ENCODE data around the gene EDEM2. TPM values are rescaled to one million over a fixed set of nuclear protein-coding genes. Genes with fewer than 3 reads are reported as not detected.
A peak's percentile ranks its signal among the peaks of the same experiment; 100 is the strongest.
"Not testable (repeated sequence)": the region's sequence is repeated elsewhere in the genome, so short reads cannot be mapped to it uniquely, and the experiment has no call there.

The EDEM2 gene
- total RNA-seq, 2 donors from 2014 or later: 12.2 to 17.1 TPM

DNA sequence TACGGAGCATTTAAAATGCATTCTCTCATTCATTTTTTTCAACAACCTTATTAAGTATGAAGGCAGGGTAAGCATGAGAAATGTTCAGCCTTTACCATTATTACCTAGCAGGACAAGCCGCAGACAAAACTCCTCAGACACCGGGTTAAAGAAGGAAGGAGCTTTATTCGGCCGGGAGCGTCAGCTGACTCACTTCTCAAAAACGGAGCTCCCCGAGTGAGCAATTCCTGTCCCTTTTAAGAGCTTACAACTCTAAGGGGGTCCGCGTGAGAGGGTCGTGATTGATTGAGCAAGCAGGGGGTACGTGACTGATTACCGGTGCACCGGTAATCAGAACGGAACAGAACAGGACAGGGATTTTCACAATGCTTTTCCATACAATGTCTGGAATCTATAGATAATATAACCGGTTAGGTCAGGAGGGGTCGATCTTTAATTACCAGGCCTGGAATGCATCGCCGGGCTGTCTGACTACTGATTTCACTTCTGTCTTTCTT is 487 bp upstream of the EDEM2 start:
- H3K36me3 Mint-ChIP-seq: peaks cover 15 to 23% of the 10 kb centered on the region in 2 donors
- H3K9me3 Mint-ChIP-seq: not testable (repeated sequence)
- H3K27ac Mint-ChIP-seq: peak overlapping the region; percentile 97 to 98
- ATAC-seq (peak; percentile 4 to 23), DNase-seq (ENCODE audit: low spot score in 2 of 2) (peak in 1 of 2 donors; percentile 20)

DNA sequence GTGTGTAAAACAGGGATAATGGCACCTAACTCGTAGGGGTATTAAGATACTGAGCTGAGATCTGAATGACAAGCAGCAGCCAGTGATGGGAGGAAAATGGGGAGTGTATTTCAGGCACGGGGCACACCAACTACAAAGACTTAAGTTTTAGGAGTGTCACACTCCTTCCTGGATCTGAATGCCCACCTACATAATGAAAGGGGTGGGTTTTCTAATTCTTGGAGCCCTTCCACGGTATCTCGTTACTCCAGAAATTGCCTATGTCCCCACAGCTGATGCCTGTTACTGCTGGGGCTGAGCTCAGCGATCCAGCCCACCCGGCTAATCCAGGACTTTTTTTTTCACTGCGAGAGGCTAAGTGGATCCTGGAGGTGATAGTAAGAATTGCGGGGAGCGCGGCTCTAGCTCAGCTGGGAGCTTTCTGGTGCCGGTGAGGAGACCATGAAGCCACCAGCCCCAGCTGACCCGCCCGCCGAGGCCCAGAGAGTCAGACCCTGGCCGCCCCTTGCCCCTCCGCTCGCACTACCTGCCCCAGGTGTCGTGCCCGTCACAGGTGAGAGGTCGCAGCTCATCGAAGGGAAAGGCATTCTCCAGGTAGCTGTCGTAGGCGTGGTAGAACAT is 727 bp downstream of the EDEM2 start:
- Mint-ChIP-seq H3K27ac (peak overlapping the region; percentile 97 to 98), H3K36me3 (peaks cover 15 to 24% of the 10 kb centered on the region in 2 donors), H3K9me3 (no peaks in the 10 kb centered on the region)
- ATAC-seq (peak; percentile 12 to 35), DNase-seq (ENCODE audit: low spot score in 2 of 2) (peak in 1 of 2 donors; percentile 15)

DNA sequence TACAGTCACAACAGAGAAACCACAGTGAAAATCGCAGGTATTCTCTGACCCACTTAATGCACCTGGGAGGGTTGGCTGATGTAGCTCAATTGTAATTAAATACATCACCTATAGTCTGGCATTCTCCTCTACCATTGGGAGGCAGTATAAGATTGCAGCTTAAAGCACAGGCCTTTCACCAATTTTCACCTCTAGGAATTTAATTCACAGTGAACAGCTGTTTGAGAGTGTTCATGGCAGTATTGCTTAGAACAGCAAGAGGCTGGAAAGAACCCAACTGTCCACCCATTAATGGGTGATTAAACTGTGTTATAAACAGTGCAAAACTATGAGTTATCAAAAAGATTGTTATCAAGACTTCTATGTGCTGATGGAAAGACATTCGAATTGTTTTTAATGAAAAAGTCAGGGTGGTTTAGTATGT is 2.0 kb downstream of the EDEM2 start:
- ATAC-seq (peak in 1 of 2 donors; percentile 56), DNase-seq (ENCODE audit: low spot score in 2 of 2) (peak in 1 of 2 donors; percentile 38)
- Mint-ChIP-seq H3K9me3 (no peaks in the 10 kb centered on the region), H3K36me3 (peaks cover 15 to 27% of the 10 kb centered on the region in 2 donors), H3K27ac (no peak overlapping the region)

DNA sequence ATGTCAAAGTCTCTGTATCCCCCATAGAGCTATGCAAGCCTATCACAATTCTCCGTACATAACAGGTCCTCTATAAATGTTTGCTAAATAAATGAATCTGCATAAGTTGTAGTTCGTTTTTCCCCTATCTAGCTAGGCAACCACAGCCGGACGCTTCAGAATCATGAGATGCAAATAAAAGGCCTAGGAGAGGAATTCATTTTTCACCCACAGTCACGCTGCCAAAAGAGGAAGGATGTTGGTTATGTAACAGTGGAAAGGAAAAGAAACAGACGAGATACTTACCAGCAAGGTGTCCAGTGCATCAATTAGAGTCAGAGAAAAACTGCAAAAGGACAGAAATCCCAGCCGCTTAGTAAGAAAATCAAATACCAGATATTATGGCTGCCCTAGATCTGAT is 2.4 kb downstream of the EDEM2 start:
- Mint-ChIP-seq H3K9me3 (no peaks in the 10 kb centered on the region), H3K36me3 (peaks cover 15 to 27% of the 10 kb centered on the region in 2 donors), H3K27ac (no peak overlapping the region)
- no peak for DNase-seq (ENCODE audit: low spot score in 2 of 2)
- no peak for ATAC-seq

DNA sequence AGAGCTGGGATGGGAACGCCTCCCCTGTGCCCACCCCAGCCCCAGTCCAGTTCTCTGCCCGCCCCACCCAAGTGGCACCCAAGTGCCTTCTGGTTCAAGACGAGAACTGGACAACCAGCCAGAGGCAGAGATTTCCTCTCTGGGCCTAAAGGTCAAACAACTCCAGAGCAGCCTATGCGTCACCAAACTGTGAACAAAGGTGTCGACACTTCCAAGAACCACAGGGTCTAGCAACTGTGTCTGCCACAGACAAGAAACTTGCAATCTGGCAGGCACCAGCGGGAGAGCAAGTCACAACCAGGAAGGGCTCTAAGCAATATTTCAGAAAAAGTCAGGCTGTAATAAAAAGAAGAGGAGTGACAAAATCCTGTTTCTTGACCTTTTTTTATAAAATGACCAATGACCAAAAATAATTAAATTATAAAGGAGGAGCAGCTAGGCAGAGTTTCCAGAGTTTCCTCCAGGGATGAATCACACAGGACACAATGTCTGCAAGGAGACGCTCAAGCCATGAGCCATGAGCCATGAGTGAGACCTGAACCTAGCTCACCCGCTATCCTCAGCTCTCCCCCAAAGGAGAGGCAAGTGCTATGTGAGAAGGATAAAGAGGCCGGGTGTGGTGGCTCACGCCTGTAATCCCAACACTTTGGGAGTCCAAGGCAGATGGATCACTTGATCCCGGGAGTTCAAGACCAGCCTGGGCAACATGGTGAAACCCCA is 11.1 kb downstream of the EDEM2 start:
- no peaks in the 10 kb centered on the region for H3K9me3 Mint-ChIP-seq
- H3K36me3 Mint-ChIP-seq: peaks cover 0 to 4% of the 10 kb centered on the region in 2 donors
- no peak for DNase-seq (ENCODE audit: low spot score in 2 of 2)
- no peak for ATAC-seq
- H3K27ac Mint-ChIP-seq: peak overlapping the region in 1 of 2 donors; percentile 65

DNA sequence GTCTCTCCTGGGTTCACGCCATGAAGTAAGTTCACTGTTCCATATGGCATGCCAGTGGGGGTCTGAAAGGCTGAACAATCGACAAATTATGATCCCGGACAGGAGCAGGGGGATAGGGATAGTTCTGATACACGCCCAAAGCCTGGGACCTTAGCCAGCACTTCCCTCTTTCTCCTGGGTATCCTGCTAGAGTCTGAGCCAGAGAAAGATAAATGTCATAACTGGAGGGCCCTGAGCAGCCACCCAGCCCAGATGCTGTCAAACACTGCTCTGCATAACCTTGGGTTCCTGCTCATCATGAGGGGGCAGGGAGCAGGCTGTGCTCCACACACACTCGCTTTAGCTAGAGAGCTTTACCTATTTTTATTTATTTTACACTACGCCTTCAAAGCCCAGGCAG is 12.3 kb downstream of the EDEM2 start:
- ATAC-seq (no peak), DNase-seq (ENCODE audit: low spot score in 2 of 2) (no peak)
- H3K27ac Mint-ChIP-seq: peak overlapping the region; percentile 65 to 76
- H3K36me3 Mint-ChIP-seq: peaks cover 0 to 4% of the 10 kb centered on the region in 2 donors
- H3K9me3 Mint-ChIP-seq: no peaks in the 10 kb centered on the region

DNA sequence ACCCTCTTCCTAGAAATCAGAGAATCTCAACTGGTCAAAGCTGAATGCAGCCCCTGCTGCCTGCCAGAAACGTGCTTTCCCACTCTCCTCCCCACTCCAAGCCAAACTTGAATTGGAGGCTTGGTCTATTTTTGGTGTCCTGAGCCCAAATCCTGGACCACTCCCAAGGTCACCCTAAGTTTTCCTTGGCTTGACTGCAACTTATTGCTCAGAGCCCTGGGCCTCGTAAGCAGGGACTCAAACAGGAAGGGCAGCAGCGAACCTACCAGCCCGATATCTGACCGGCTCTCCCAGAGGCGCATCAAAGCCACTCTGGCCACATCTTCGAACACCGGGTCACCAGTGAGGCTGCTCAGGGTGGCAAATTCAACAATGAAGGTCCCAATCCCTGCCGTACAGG is 12.7 kb downstream of the EDEM2 start:
- no peak for ATAC-seq
- Mint-ChIP-seq H3K27ac (peak overlapping the region; percentile 65 to 76), H3K36me3 (peaks cover 0 to 4% of the 10 kb centered on the region in 2 donors), H3K9me3 (no peaks in the 10 kb centered on the region)
- no peak for DNase-seq (ENCODE audit: low spot score in 2 of 2)

DNA sequence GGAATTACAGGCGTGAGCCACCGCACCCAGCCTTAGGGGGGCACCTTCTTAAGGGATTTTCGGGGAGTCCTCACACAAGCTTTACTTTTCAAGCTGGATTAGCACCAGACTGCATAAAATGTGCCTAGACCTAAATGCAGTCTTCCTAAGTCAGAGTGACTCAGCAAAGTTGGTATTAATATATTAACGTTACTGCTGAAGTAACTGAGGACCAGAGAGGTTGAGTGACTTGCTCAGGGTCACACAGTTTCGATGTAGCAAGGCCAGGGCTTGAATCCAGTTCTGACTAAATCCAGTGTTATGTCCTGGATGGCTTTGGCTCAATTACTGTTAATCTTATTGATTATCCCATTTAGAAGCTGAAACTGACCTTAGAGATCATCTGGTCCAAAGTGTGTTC is 13.4 kb downstream of the EDEM2 start:
- H3K27ac Mint-ChIP-seq: peak overlapping the region; percentile 44 to 76
- DNase-seq (ENCODE audit: low spot score in 2 of 2) (no peak), ATAC-seq (no peak)
- peaks cover 0 to 4% of the 10 kb centered on the region in 2 donors for H3K36me3 Mint-ChIP-seq
- H3K9me3 Mint-ChIP-seq: no peaks in the 10 kb centered on the region

DNA sequence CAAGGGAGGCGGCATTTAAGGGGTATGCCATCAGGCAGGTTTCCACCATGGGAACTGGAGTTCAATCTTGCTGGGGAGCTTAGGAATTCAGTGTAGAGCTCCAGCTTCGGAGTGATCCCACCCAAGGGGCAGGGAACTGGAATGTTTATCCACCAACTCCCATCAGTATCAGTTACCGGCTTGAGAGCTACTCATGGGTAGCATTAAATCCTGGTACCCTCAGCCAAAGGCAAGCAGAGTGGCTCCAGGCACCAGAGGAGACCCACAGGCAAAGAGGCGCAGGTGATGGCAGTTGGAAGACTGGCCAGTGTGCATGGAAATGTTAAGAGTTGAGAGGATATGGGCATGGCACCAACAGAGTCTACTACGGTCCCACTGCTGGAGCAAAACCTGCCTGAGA is 14.1 kb downstream of the EDEM2 start:
- DNase-seq (ENCODE audit: low spot score in 2 of 2): no peak
- Mint-ChIP-seq H3K9me3 (no peaks in the 10 kb centered on the region), H3K27ac (peak overlapping the region in 1 of 2 donors; percentile 76), H3K36me3 (peaks cover 0 to 4% of the 10 kb centered on the region in 2 donors)
- no peak for ATAC-seq

DNA sequence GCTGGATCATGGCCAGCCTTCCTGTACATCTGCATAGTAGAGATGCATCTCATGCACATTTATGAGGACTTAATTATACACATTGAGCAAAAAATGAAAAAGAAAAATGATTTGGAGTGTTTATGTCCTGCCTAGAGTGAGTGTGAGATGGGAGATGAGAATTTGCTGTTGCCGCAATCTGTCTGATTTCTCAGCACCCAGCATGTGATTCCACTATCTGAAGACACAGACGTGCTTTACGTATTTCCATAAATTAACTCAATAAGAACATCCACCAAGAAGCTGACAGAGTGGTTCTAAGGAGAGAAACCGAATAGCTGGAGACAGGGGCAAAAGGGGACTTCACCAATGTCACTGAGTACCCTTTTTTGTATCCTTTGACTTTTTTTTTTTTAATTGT is 15.2 kb downstream of the EDEM2 start:
- ATAC-seq (no peak), DNase-seq (ENCODE audit: low spot score in 2 of 2) (no peak)
- Mint-ChIP-seq H3K27ac (no peak overlapping the region), H3K9me3 (no peaks in the 10 kb centered on the region), H3K36me3 (peaks cover 0 to 4% of the 10 kb centered on the region in 2 donors)

DNA sequence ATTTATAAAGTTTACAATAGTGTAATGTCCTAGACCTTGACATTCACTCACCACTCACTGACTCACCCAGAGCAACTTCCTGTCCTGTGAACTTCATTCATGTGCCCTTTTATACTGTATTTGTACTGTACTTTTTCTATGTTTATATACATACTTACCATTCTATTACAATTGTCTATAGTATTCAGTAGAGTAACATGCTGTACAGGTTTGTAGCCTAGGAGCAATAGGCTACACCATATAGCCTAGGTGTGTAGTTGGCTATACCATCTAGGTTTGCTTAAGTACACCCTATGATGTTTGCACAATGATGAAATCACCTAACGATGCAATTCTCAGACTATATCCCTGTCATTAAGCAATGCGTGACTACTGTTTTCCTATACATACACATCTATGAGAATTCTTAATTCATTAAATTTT is 17.5 kb downstream of the EDEM2 start:
- H3K36me3 Mint-ChIP-seq: peaks cover 0 to 6% of the 10 kb centered on the region in 2 donors
- H3K9me3 Mint-ChIP-seq: no peaks in the 10 kb centered on the region
- no peak overlapping the region for H3K27ac Mint-ChIP-seq
- DNase-seq (ENCODE audit: low spot score in 2 of 2) (no peak), ATAC-seq (peak in 1 of 2 donors; percentile 73)

DNA sequence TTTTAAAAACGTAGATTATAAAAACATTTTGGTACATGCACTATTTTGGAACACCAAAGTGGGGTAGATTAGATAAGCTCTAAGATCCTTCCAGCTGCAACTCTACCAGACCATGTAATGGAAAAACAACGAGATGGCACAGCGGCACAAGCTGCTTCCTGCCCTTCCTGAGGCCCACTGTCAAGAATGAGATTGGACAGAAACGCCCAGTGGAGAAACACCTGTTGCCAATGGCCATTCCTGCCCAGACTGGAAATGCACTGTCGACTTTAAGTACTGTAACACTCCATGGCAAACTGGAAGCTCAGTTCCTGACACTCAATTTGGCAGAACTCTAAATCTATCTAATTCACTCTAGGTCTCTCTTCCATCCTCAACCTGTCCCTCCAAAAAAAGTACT is 21.4 kb downstream of the EDEM2 start:
- ATAC-seq (no peak), DNase-seq (ENCODE audit: low spot score in 2 of 2) (no peak)
- Mint-ChIP-seq H3K27ac (peak overlapping the region in 1 of 2 donors; percentile 46), H3K36me3 (peaks cover 0 to 6% of the 10 kb centered on the region in 2 donors), H3K9me3 (no peaks in the 10 kb centered on the region)

DNA sequence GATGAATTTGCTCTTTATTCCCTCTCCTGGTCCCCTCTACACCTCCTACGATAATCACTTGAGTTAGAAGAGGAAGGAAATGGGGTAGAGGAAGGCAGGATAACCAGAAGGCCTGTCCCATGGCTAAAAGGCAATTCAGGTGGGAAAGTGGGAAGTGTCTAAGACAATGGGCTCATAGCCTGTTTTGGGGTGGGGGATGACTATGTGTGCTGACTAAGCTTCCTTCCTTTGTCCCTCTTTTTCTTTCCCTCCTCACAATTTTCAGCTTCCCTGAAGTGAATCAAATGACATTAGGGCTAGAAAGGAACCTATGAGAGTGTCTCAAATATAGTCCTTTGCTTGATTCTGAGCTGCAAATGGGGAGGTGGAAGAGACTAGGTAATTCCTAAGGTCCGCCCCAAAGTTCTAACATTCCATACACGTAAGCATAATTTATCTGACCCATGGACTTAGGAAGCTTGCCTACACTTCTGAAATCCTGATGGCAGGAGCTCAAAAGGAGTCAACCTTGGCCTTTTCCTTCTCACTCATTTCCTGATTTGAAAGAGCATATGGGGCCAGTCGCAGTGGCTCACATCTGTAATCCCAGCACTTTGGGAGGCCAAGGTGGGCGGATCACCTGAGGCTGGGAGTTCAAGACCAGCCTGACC is 24.3 kb downstream of the EDEM2 start:
- Mint-ChIP-seq H3K9me3 (no peaks in the 10 kb centered on the region), H3K36me3 (peaks cover 3 to 6% of the 10 kb centered on the region in 2 donors), H3K27ac (peak overlapping the region; percentile 14 to 44)
- ATAC-seq (no peak), DNase-seq (ENCODE audit: low spot score in 2 of 2) (no peak)

DNA sequence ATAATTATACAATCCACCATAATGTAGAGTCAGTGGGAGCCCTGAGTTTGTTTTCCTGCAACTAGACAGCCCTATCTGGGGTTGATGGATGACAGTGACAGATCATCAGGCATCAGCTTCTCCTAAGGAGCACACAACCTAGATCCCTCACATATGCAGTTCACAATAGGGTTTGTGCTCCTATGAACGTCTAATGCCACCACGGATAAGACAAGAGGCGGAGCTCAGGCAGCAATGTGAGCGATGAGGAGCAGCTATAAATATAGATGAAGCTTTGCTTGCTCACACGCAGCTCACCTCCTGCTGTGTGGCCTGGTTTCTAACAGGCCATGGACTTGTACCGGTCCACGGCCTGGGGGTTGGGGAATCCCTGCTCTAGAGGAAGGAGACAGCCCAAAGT is 25.9 kb downstream of the EDEM2 start:
- DNase-seq (ENCODE audit: low spot score in 2 of 2): no peak
- Mint-ChIP-seq H3K9me3 (no peaks in the 10 kb centered on the region), H3K36me3 (peaks cover 4 to 5% of the 10 kb centered on the region in 2 donors), H3K27ac (no peak overlapping the region)
- ATAC-seq: no peak

DNA sequence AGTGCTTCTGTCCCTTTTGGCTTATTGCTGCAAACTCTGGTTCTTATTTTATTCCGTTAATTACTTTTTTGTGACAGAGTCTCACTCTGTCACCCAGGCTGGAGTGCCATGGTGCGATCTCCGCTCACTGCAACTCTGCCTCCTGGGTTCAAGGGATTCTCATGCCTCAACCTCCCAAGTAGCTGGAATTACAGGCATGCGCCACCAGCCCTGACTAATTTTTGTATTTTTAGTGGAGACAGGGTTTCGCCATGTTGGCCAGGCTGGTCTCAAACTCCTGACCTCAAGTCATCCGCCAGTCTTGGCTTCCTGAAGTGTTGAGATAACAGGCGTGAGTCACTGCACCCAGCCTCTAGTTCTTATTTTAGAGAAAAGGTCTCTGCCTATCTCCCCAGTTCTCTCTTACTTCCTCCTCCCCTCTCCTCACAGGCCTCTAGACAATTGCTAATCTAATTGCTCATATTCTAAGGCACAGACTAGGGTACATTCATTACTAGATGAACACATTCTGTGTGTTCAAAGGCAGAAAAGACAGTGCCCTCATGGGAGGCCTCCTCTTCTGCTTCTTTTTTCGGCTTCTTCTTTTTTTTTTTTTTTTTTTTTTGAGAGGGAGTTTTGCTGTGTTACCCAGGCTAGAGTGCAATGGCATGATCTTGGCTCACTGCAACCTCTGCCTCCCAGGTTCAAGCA is 27.0 kb downstream of the EDEM2 start:
- Mint-ChIP-seq H3K27ac (peak overlapping the region; percentile 32 to 79), H3K9me3 (no peaks in the 10 kb centered on the region), H3K36me3 (peaks cover 0 to 8% of the 10 kb centered on the region in 2 donors)
- DNase-seq (ENCODE audit: low spot score in 2 of 2) (no peak), ATAC-seq (peak; percentile 58 to 80)

DNA sequence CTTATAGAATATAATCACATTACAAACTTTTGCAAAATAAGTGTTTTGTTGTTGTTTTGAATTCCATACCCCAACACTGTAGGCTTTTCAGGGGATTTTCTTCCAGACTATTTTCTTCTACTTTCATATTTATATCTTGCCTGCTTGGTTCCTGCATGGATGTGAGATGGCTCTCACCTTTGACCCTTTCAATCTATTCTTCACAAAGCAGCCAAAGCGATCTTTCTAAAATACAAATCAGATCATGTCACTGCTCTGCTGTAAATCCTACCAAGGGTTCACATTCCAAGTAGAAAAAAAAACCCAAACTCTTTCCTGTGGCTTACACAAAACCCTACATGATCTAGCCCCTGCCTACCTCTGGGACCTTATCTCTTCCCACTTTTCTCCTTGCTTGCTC is 29.5 kb downstream of the EDEM2 start:
- ATAC-seq: no peak
- Mint-ChIP-seq H3K27ac (peak overlapping the region; percentile 20 to 73), H3K9me3 (no peaks in the 10 kb centered on the region), H3K36me3 (peaks cover 0 to 8% of the 10 kb centered on the region in 2 donors)
- DNase-seq (ENCODE audit: low spot score in 2 of 2): no peak
